Body of pancreas (tissue), 4 donors: ENCODE results near the gene DOCK3. TPM values are rescaled to one million over a fixed set of nuclear protein-coding genes. Genes with fewer than 3 reads are reported as not detected.
"Not testable (repeated sequence)": the region's sequence is repeated elsewhere in the genome, so short reads cannot be mapped to it uniquely, and the experiment has no call there.

ENCODE experiments used
- ATAC-seq: fragments of 150-250 bp; one replicate; pipeline ENCODE4 v1.9.1; 2016
- DNase-seq, 4 donors: peaks; one replicate each; pipeline ENCODE4 v3.0.0-alpha.2; 2019
- H3K27ac ChIP-seq, 4 donors: fragments of 200-600 bp; sonication (generic); 1 replicate in 3 of 4; 2 replicates in 1 of 4; pipeline versions ENCODE4 v1.5.1 to v1.6.1; 2016 to 2019; ENCODE audit warnings: mild to moderate bottlenecking in 1 of 4, mixed read lengths in 1 of 4, moderate library complexity in 1 of 4
- H3K27me3 ChIP-seq, 2 donors: fragments of 200-600 bp; sonication (generic); one replicate each; pipeline ENCODE4 v1.6.0; 2016; ENCODE audit warnings: mild to moderate bottlenecking in 1 of 2
- H3K36me3 ChIP-seq, 2 donors: fragments of 200-600 bp; sonication (generic); replicated peaks in 1 of 2; 2 replicates each; pipeline ENCODE4 v1.5.1; 2016; ENCODE audit warnings: low read depth in 2 of 2; ENCODE audit not compliant: insufficient read depth in 1 of 2
- H3K4me1 ChIP-seq: fragments of 200-600 bp; sonication (generic); one replicate; pipeline ENCODE4 v1.6.0; 2016
- H3K4me3 ChIP-seq, 2 donors: fragments of 200-600 bp; sonication (generic); 1 replicate in 1 of 2; 2 replicates in 1 of 2; pipeline ENCODE4 v1.5.1; 2016 to 2019
- H3K9me3 ChIP-seq, 3 donors: fragments of 200-600 bp; sonication (generic); 1 replicate in 2 of 3; 2 replicates in 1 of 3; pipeline ENCODE4 v1.5.1; 2016
- POLR2A ChIP-seq, 3 donors: fragments of 450-650 bp; IDR thresholded peaks; one replicate each; pipeline ENCODE4 v1.6.1; 2016; ENCODE audit warnings: antibody characterized with exemption in 3 of 3, mild to moderate bottlenecking in 2 of 3
- WGBS, 2 donors: methylation state at CpG; one replicate each; pipeline ENCODE4 v1.1.5; 2017; 5-methylcytosine and 5-hydroxymethylcytosine counted together
- intact Hi-C: fragments of 100-400 bp; cut with DNase I; formaldehyde crosslinking; loops from one replicate; pipeline ENCODE4 v1.15.1; 2023
- total RNA-seq, 2 donors: library from RNA; depleted of rRNA; stranded (reverse); fragments of >200 nt; gene quantifications; one replicate each; pipeline ENCODE4 v1.1.0, GENCODE V29; 2016
- TF ChIP-seq, protein P1 (sequence below), 7 experiments: fragments of 450-650 bp in 4 of 7; fragments of 200-600 bp in 3 of 7; sonication (generic) in 3 of 7; IDR thresholded peaks; one replicate each; pipeline ENCODE4 v1.5.1; 2016 to 2019; ENCODE audit warnings: antibody characterized with exemption in 7 of 7

DOCK3 gene
- total RNA-seq, 2 donors from 2014 or later, result 0.52 TPM; not detected in 1

DNA sequence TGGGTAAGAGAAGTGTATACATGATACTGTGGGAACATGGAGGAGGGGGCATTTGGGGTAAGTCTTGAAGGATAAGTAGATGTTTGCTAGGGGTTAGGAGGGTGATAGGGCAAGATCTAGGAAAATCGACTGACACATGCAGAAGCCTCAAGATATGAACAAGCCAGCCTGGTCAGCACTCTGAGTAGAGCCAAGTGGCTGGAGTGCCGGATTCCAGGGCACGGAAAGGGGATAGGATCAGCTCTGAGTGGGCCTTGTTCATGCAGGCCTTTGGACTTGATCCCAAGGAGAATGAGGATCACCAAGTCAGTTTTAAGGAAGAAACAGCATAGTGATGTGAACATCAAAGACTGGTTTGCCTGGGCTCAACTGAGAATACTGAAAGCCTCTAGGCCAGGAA is 686.1 kb downstream of the DOCK3 start:
- ATAC-seq, result no peak
- no peaks in the 10 kb centered on the region for H3K27me3 ChIP-seq
- intact Hi-C loops, result no loop called here

DNA sequence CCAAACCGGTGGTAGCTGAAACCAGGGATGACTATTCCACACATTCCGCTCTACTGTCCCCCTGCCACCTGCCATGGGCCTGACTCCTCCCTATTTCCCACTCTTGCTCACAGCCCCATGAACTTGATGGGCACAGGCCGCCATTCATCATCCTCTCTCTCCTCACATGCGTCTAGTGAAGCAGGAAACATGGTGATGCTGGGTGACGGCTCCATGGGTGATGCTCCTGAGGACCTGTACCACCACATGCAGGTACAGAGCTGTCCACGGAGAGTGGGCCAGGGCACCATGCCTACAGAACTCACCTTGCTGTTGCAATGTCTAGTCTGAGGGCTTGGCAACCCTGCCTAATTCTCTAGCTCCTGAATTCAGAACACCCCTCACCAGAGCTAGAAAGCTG is 687.0 kb downstream of the DOCK3 start:
- Histone ChIP-seq H3K4me1 (no peaks in the 10 kb centered on the region), H3K36me3 (no peaks in the 10 kb centered on the region), H3K4me3 (no peak overlapping the region), H3K27me3 (no peaks in the 10 kb centered on the region), H3K9me3 (no peaks in the 10 kb centered on the region), H3K27ac (no peak overlapping the region)
- ATAC-seq, result no peak
- WGBS, 2 donors, result 82 to 98% methylated on average over 6 of the region's 6 CpGs
- DNase-seq, result no peak
- TF ChIP-seq, protein P1, sequence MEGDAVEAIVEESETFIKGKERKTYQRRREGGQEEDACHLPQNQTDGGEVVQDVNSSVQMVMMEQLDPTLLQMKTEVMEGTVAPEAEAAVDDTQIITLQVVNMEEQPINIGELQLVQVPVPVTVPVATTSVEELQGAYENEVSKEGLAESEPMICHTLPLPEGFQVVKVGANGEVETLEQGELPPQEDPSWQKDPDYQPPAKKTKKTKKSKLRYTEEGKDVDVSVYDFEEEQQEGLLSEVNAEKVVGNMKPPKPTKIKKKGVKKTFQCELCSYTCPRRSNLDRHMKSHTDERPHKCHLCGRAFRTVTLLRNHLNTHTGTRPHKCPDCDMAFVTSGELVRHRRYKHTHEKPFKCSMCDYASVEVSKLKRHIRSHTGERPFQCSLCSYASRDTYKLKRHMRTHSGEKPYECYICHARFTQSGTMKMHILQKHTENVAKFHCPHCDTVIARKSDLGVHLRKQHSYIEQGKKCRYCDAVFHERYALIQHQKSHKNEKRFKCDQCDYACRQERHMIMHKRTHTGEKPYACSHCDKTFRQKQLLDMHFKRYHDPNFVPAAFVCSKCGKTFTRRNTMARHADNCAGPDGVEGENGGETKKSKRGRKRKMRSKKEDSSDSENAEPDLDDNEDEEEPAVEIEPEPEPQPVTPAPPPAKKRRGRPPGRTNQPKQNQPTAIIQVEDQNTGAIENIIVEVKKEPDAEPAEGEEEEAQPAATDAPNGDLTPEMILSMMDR (IDR thresholded peaks at IDR 0.05), result no peak
- TF ChIP-seq POLR2A (IDR thresholded peaks at IDR 0.05), result no peak
- intact Hi-C loops, result no loop called here

More for the DNA sequence above, 686.1 kb downstream of the DOCK3 start:
- Histone ChIP-seq H3K4me3 (no peak overlapping the region), H3K36me3 (no peaks in the 10 kb centered on the region), H3K27ac (no peak overlapping the region), H3K9me3 (no peaks in the 10 kb centered on the region), H3K4me1 (no peaks in the 10 kb centered on the region)
- 78 to 85% methylated on average over 3 of the region's 3 CpGs for WGBS, 2 donors
- TF ChIP-seq POLR2A (IDR thresholded peaks at IDR 0.05), result no peak
- TF ChIP-seq, protein P1 (IDR thresholded peaks at IDR 0.05), result no peak
- no peak for DNase-seq

DNA sequence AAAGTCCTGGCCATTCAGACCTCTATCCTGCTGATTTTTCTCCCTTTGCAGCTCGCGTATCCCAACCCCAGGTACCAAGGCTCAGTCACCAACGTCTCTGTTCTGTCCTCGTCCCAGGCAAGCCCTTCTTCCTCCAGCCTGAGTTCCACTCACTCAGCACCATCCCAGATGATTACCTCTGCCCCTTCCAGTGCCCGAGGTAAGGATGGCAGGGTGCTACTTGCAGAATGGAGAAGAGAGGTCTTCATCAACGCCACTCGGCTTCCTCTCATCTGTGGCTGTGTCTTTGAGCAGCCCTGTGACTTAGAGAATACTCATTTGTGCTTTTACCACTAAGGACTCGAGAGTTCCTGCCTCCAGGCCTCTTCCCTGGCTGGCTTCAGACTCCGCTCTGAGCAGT is 687.7 kb downstream of the DOCK3 start:
- H3K36me3 ChIP-seq, result no peaks in the 10 kb centered on the region
- DNase-seq (no peak), ATAC-seq (no peak)
- no peaks in the 10 kb centered on the region for H3K27me3 ChIP-seq
- 70 to 85% methylated on average over 9 of the region's 9 CpGs for WGBS, 2 donors
- no peaks in the 10 kb centered on the region for H3K9me3 ChIP-seq
- H3K4me1 ChIP-seq, result no peaks in the 10 kb centered on the region
- TF ChIP-seq, protein P1 (IDR thresholded peaks at IDR 0.05), result no peak
- no peak for TF ChIP-seq POLR2A (IDR thresholded peaks at IDR 0.05)
- H3K27ac ChIP-seq, result no peak overlapping the region
- intact Hi-C loops, result no loop called here
- no peak overlapping the region for H3K4me3 ChIP-seq

DNA sequence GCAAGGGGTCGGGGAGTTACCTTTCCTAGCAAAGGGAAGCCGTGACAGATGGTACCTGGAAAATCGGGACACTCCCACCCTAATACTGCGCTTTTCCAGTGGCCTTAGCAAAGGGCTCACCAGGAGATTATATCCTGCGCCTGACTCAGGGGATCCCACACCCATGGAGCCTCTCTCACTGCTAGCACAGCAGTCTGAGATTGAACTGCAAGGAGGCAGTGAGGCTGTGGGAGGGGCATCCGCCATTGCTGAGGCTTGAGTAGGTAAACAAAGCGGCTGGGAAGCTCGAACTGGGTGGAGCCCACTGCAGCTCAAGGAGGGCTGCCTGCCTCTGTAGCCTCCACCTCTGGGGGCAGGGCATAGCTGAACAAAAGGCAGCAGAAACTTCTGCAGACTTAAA is 693.5 kb downstream of the DOCK3 start:
- H3K4me1 ChIP-seq, DNase-seq, H3K4me3 ChIP-seq, ATAC-seq, H3K27me3 ChIP-seq, H3K9me3 ChIP-seq, H3K27ac ChIP-seq, intact Hi-C loops, H3K36me3 ChIP-seq: not testable (repeated sequence)
- WGBS, 2 donors, result 79 to 80% methylated on average over 3 to 8 of the region's 8 CpGs

DNA sequence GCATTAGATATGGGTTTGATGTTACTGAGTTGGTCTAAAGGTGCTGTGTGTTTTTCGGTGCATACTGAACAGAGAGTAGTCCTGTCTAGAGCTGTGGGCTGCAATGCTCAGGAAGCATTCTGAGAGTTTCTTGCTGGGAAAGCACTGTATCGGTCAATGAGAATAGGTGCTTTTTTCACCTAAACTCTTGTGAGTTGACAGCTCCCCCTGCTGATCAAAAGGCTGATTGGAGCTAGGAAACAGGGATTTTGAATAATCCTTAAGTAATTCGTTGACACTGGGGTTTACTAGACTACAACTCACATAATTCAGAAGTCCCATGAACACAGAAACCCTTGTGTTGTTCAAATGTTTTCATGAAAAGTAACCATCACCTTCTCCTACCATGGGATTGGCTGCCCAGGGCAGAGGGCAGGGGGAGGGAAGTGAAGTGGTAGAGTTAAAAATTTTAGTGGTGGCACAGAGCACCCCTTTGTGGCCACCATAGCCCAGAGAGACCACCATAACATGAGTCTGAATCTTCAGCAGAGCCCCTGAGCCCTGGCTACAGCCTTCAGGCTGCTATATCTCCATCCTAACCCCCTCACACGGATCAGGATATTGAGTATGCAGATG is 697.3 kb downstream of the DOCK3 start:
- WGBS, 2 donors, result 10 to 20% methylated on average over 3 to 4 of the region's 4 CpGs
- ATAC-seq (peak; percentile 70), DNase-seq (peak; percentile 51 to 77 (median 70))
- H3K27me3 ChIP-seq, result peaks cover 0 to 8% of the 10 kb centered on the region in 2 donors
- H3K27ac ChIP-seq, result no peak overlapping the region
- no peaks in the 10 kb centered on the region for H3K4me1 ChIP-seq
- no peak overlapping the region for H3K4me3 ChIP-seq
- TF ChIP-seq, protein P1 (IDR thresholded peaks at IDR 0.05), result peak; percentile 25 to 80 (median 66)
- TF ChIP-seq POLR2A (IDR thresholded peaks at IDR 0.05), result no peak
- no peaks in the 10 kb centered on the region for H3K36me3 ChIP-seq
- H3K9me3 ChIP-seq, result no peaks in the 10 kb centered on the region
- intact Hi-C loops, result loop anchor here (10.0 kb wide), 1 partner anchor 737 kb away; no protein-coding TSS in a partner anchor
